HUES6 (cell line): ENCODE measurements around the gene C11orf97.
"Not testable (repeated sequence)": the region's sequence is repeated elsewhere in the genome, so short reads cannot be mapped to it uniquely, and the experiment has no call there.

Experiments
- H3K27ac ChIP-seq: 2 replicates; pipeline ENCODE4 v1.7.0; 2013; ENCODE audit warnings: low read depth, mild to moderate bottlenecking, low read length, inconsistent platforms
- H3K27me3 ChIP-seq: 2 replicates; pipeline ENCODE4 v1.6.1; 2013; ENCODE audit warnings: low read length; ENCODE audit not compliant: control insufficient read depth, insufficient read depth
- H3K36me3 ChIP-seq: 2 replicates; pipeline ENCODE4 v1.6.1; 2013; ENCODE audit warnings: low read length; ENCODE audit not compliant: control insufficient read depth, insufficient read depth
- H3K4me1 ChIP-seq: 2 replicates; pipeline ENCODE4 v1.6.1; 2013; ENCODE audit warnings: low read length; ENCODE audit not compliant: control insufficient read depth, insufficient read depth
- H3K4me3 ChIP-seq: 2 replicates; pipeline ENCODE4 v1.5.1; 2013; ENCODE audit warnings: low read depth, low read length
- H3K9ac ChIP-seq: one replicate; pipeline ENCODE4 v1.6.1; 2013; ENCODE audit warnings: mild to moderate bottlenecking, low read length
- H3K9me3 ChIP-seq: 2 replicates; pipeline ENCODE4 v1.6.1; 2013; ENCODE audit warnings: low read depth, low read length; ENCODE audit not compliant: control insufficient read depth, insufficient read depth

C11orf97 gene

DNA sequence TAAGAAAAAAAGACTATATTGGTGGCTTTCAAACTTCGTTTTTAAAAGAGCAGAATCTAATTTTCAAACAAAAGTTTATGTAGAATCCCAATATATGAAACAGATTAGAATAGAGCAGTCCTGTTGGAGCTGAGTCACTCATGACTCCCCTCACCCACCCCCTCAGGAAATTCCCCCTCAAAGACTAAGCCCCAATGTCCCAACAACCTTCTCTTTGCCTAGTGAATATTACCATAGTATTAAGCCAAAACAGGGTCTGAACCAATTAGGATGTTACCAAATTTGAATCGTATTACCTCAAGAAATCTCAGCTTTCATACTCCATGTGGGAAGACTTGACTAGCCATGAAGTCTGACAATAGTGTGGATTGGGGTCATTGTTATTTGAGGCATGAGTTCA lies 47.1 kb downstream of the C11orf97 start:
- Histone ChIP-seq H3K36me3 (no peaks in the 10 kb centered on the region), H3K27me3 (no peaks in the 10 kb centered on the region), H3K4me3 (no peak overlapping the region), H3K27ac (no peak overlapping the region), H3K4me1 (peaks cover 11% of the 10 kb centered on the region), H3K9ac (no peak overlapping the region), H3K9me3 (no peaks in the 10 kb centered on the region)

DNA sequence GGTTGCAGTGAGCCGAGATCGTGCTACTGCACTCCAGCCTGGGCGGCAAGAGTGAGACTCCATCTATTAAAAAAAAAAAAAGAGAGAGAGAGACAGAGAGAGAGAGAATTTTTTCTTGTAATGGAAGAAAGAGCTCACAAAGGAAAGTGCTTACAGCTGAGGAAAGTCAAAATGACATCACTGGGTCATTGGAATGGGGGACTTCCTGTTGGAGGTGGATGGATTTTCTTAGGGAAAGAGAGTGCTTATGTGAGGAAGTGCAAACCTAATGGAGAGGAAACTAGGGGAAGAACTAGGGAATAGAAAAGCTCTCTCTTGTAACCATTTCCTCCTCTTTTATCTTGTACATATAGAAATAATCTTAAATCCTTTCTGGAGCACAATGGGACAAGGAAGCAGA lies 48.6 kb downstream of the C11orf97 start:
- no peaks in the 10 kb centered on the region for H3K36me3 ChIP-seq
- no peak overlapping the region for H3K9ac ChIP-seq
- H3K4me1 ChIP-seq = peaks cover 11% of the 10 kb centered on the region
- H3K4me3 ChIP-seq = no peak overlapping the region
- H3K27me3 ChIP-seq = no peaks in the 10 kb centered on the region
- no peaks in the 10 kb centered on the region for H3K9me3 ChIP-seq
- no peak overlapping the region for H3K27ac ChIP-seq

DNA sequence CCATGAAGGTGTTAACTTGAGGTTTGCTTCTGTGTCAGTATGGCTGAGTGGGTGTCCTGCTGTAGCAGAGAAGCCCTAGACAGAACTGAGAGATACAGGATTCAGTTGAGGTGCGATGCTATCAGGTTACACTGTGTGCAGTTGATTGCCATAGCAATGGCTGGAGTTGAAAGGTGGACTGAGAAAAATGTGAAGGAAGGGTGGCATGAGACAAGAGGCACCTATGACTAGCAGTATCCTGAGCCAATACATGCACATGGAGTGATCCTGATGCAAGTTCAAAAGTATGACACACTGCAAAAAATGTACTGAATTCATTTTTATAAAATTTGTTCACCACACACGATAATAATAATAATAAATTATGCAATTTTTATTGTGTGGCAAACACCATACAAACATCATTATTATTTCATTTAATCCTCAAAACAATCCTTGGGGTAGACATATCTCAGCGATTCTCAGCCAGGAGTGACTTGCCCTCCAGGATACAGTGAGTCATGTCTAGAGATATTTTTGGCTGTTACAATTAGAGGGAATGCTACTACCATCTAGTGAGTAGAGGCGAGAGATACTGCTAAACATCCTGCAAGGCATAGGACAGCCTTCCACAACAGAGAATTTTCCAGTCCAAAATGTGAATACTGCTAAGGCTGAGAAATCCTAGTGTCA lies 51.1 kb downstream of the C11orf97 start:
- Histone ChIP-seq H3K27ac (no peak overlapping the region), H3K4me3 (no peak overlapping the region), H3K4me1 (peaks cover 11% of the 10 kb centered on the region), H3K9ac (no peak overlapping the region), H3K27me3 (no peaks in the 10 kb centered on the region), H3K36me3 (no peaks in the 10 kb centered on the region), H3K9me3 (no peaks in the 10 kb centered on the region)

DNA sequence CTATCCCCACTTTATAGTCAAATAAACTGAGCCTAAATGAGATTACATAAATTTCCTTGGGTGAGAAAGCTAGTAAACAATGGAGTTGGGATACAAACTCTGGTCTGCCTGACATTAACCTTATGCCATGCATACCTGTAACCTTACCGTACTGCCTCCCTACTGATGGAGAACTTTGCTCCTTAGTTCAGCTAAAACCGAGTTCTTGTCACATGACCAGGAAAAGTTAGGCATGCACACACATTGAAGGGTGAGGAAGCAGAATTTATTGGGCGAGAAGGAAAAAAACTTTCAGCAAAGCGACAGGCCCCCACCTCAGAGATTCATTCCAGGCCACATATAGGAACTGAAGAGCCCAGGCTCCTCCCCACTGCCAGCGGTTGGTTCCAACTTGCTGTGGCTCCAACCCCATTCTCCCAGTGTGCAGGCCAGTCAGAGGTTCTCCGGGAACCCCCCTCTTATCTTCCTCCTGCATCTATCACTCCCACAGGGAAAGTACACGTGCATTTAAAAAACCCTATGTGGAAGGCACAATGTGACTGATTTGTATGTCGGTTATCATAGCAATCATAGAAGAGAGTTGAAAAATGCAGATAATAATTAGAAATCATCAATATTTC lies 51.7 kb downstream of the C11orf97 start:
- Histone ChIP-seq H3K9me3 (no peaks in the 10 kb centered on the region), H3K4me1 (peaks cover 11% of the 10 kb centered on the region), H3K27ac (no peak overlapping the region), H3K4me3 (no peak overlapping the region), H3K9ac (no peak overlapping the region), H3K27me3 (no peaks in the 10 kb centered on the region), H3K36me3 (no peaks in the 10 kb centered on the region)

DNA sequence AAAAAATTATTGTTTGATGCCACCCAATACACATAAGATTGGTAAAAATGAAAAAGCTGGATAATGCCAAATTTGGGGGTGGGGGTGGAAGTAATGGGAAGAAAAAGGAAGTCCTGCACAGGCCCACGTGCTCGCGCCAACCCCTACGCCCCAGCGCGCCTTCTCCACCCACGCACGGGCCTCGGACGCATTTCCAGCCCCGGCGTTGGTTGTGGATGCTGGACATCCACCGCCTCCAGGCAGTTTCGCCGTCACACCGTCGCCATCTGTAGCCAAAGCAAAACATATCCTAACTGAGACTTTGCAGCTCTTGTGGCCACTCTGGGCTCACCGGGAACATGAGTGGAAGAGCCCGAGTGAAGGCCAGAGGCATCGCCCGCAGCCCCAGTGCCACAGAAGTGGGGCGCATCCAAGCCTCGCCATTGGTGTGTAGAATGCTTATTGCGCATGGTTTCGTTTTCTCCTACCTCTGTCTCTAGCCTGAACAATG lies 55.0 kb downstream of the C11orf97 start, which contains the start of gene PIWIL4:
Gene PIWIL4, plus strand, starts transcription at position 188 of the 490 bp plus-strand sequence. Its CDS starts 151 bp downstream, at position 339.
- H3K27ac ChIP-seq = no peak within 1 kb of the TSS
- H3K4me3 ChIP-seq = no peak within 1 kb of the TSS
- peaks cover 11% of the 10 kb centered on the region for H3K4me1 ChIP-seq
- H3K9me3 ChIP-seq = no peaks in the 10 kb centered on the region
- no peak within 1 kb of the TSS for H3K9ac ChIP-seq
- no peaks in the 10 kb centered on the region for H3K27me3 ChIP-seq
- no peaks in the 10 kb centered on the region for H3K36me3 ChIP-seq

DNA sequence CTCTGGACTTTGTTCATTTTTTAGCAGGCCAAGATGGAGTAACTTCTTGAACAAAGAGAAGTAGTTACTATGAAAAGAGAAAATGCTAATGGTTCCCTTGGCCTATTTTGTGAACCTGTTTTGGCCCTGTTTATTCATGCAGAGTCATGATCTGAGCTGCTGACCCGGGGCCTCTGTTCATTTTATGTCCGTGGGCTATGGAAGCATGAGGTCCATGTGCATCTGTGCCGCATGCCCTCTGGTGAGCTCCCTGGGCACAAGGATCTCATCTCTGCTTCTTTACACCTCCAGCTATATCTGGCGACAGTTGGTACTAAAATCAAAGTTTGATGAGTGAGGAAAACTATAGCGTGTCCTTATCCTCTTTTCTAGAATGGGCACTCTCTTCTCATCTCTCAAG lies 55.9 kb downstream of the C11orf97 start:
- H3K9ac ChIP-seq = no peak overlapping the region
- H3K9me3 ChIP-seq = no peaks in the 10 kb centered on the region
- H3K4me3 ChIP-seq = no peak overlapping the region
- no peaks in the 10 kb centered on the region for H3K27me3 ChIP-seq
- H3K27ac ChIP-seq = no peak overlapping the region
- no peaks in the 10 kb centered on the region for H3K36me3 ChIP-seq
- peaks cover 6% of the 10 kb centered on the region for H3K4me1 ChIP-seq

DNA sequence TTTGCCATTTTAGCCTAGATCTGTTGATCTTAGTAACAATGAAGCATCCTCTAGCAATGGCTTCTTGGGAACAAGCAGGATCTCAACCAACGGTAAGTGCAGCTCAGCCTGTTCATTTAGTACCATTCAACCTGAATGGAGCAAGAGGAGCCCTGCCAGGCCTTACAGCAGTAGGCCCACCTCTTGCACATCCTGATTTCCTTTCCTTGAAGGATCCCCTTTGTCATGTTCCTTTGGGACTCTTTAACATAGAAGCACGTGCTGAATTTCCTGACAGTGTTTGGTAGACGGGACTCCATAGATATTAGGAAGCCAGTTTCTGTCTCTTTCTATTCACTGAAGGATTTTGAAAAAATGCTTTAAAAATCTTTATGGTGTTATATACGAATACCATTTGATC lies 56.5 kb downstream of the C11orf97 start:
- H3K9ac ChIP-seq = no peak overlapping the region

DNA sequence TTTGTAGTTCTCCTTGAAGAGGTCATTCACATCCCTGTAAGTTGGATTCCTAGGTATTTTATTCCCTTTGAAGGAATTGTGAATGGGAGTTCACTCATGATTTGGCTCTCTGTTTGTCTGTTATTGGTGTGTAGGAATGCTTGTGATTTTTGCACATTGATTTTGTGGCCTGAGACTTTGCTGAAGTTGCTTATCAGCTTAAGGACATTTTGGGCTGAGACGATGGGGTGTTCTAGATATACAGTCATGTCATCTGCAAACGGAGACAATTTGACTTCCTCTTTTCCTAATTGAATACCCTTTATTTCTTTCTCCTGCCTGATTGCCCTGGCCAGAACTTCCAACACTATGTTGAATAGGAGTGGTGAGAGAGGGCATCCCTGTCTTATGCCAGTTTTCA lies 60.7 kb downstream of the C11orf97 start:
- H3K27ac ChIP-seq, H3K9me3 ChIP-seq, H3K9ac ChIP-seq, H3K27me3 ChIP-seq, H3K4me3 ChIP-seq, H3K36me3 ChIP-seq, H3K4me1 ChIP-seq: not testable (repeated sequence)

More for the DNA sequence above, 56.5 kb downstream of the C11orf97 start:
- H3K36me3 ChIP-seq = no peaks in the 10 kb centered on the region
- H3K4me3 ChIP-seq = no peak overlapping the region
- H3K27ac ChIP-seq = no peak overlapping the region
- H3K9me3 ChIP-seq = no peaks in the 10 kb centered on the region
- peaks cover 1% of the 10 kb centered on the region for H3K4me1 ChIP-seq
- no peaks in the 10 kb centered on the region for H3K27me3 ChIP-seq

DNA sequence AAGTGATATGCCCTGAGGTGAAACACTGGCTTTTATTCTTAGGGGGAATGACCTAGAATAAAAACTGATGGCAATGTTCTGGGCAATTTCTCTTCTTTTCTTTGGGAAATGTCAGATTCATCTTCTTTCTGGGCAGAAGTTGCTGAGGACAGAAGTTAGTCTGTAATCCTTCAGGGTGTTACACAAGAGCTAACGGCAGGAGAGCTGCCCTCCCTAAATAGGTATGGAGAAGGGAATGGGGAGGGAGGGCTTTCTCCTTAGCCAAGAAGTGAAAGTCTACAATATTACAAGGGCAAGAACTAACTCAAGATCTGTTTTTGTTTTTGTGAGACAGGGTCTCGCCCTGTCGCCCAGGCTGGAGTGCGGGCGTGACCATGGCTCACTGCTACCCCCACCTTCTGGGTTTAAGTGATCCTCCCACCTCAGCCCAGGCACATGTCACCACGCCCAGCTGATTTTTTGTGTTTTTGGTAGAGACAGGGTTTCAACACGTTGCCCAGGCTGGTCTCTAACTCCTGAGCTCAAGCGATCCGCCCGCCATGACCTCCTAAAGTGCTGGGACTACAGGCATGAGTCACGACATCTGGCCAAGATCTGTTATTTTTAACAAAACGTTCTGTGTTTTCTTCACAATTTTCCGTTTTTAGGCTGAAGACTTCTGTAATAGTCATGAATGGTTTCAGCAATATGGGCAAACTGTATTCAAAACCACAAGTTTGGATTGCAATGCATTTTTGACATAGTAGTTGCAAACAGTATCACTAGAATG lies 62.1 kb downstream of the C11orf97 start:
- H3K36me3 ChIP-seq = no peaks in the 10 kb centered on the region
- no peak overlapping the region for H3K27ac ChIP-seq
- no peak overlapping the region for H3K9ac ChIP-seq
- H3K4me1 ChIP-seq = no peaks in the 10 kb centered on the region
- H3K9me3 ChIP-seq = no peaks in the 10 kb centered on the region
- H3K27me3 ChIP-seq = peaks cover 3% of the 10 kb centered on the region; the same call in 1 of the 2 replicates
- H3K4me3 ChIP-seq = no peak overlapping the region

DNA sequence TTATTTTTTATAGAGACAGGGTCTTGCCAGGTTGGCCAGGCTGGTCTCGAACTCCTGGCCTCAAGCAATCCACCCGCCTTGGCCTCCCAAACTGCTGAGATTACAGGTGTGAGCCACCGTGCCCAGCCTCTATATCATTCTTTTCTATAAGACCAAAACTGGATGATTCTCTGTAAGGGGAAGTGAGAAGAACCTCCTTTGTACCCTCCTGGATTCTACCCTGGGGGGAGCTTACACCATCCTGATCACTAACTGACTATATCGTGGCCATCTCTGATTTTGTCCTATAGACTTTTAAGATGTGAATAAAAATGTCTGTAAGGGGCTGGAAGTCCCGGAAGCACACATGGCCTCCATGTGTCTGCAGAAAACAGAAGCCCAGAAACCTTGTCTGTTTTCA lies 64.0 kb downstream of the C11orf97 start:
- H3K9me3 ChIP-seq = no peaks in the 10 kb centered on the region
- H3K4me1 ChIP-seq = no peaks in the 10 kb centered on the region
- no peaks in the 10 kb centered on the region for H3K36me3 ChIP-seq
- H3K4me3 ChIP-seq = no peak overlapping the region
- H3K27me3 ChIP-seq = peaks cover 3% of the 10 kb centered on the region; the same call in 1 of the 2 replicates
- no peak overlapping the region for H3K9ac ChIP-seq
- H3K27ac ChIP-seq = no peak overlapping the region

DNA sequence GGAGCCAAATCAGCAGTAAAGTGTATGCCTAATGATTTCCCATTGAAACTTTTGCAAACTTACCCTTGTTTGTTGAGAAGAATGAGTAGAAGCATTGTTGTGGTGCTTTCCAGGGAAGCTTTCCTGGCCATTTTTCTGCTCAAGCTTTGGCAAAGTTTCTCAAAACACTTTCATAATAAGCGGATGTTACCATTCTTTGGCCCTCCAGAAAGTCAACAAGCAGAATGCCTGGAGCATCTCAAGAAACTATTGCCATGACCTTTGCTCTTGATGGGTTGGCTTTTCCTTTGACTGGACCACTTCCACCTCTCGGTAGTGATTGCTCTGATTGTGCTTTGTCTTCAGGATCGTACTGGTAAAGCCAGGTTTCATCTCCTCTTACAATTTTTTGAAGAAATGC lies 65.6 kb downstream of the C11orf97 start:
- H3K4me1 ChIP-seq = no peaks in the 10 kb centered on the region
- no peaks in the 10 kb centered on the region for H3K36me3 ChIP-seq
- H3K27me3 ChIP-seq = peaks cover 3% of the 10 kb centered on the region; the same call in 1 of the 2 replicates
- no peaks in the 10 kb centered on the region for H3K9me3 ChIP-seq
- H3K4me3 ChIP-seq = no peak overlapping the region
- H3K27ac ChIP-seq = no peak overlapping the region
- H3K9ac ChIP-seq = no peak overlapping the region
